ENCODE data around the gene BCL2L2. TPM values are rescaled to one million over a fixed set of nuclear protein-coding genes. Genes with fewer than 3 reads are reported as not detected.

The BCL2L2 gene
- total and polyA plus RNA-seq, 11 donors = 16.6 to 52.9 (median 36.7) TPM

DNA sequence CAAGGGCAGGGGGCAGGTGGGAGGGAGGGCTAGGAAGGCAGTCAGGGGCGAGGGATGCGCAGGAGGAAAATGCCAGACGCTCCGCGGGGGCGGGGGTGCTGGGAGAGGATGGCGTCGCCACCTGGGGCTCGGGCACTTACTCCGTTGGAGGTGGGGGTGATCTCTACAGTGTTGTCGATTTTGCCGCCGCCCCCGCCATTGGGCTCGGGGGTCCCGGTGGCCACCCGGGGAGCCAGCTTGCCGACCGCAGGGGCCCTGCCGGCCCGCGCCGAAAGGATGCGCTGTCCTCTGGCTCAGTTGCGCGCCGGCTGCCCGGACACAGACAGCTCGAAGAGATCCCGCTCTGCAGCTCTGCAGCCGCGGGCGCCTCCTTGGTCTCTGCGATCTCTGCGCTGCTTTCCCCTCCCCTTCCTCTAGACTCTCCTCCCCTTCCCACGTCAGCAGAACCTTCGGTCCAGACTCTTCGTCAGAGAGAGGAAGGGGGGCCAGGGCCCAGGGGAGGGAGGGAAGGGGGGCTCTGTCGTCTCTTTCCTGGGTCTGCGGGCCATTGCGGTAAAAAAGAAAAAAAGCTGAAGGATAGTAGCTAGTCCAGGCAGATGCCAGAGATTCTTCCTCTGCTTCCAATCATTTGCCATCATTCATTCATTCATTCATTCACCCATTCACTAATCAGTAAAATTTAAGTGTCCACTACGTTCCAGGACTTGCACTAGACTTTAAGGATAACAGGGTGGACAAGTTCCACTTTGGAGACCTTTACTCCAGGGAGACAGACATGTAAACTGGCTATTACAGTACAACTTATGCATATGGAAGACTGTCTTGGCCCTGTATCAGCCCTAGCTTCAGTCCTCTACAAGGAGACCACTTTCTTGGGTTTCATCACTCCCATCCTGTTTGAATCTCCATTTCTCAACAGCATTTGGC is 46.1 kb downstream of the BCL2L2 start, which contains the start of gene SLC22A17:
Gene SLC22A17, minus strand, starts transcription at position 382 of the 927 bp plus-strand sequence.
- DNase-seq (peak; percentile 81 to 85 (median 83)), ATAC-seq (peak; percentile 84 to 94 (median 90))
- Histone ChIP-seq H3K27me3 (peaks cover 0 to 27% (median 0%) of the 10 kb centered on the region in 9 donors), H3K9me3 (no peaks in the 10 kb centered on the region), H3K27ac (peak within 1 kb of the TSS in 9 of 12 donors; percentile 4 to 68 (median 42)), H3K4me3 (peak within 1 kb of the TSS; percentile 56 to 89 (median 69)), H3K36me3 (peaks cover 0 to 2% (median 0%) of the 10 kb centered on the region in 9 donors), H3K4me1 (peaks cover 4 to 17% (median 11%) of the 10 kb centered on the region in 12 donors)
- WGBS, 4 donors = 1% methylated on average over 10 to 42 of the region's 42 CpGs
- TF ChIP-seq POLR2A (IDR thresholded peaks at IDR 0.05) = peak in 1 of 2 donors; percentile 80
- TF ChIP-seq, protein P1, sequence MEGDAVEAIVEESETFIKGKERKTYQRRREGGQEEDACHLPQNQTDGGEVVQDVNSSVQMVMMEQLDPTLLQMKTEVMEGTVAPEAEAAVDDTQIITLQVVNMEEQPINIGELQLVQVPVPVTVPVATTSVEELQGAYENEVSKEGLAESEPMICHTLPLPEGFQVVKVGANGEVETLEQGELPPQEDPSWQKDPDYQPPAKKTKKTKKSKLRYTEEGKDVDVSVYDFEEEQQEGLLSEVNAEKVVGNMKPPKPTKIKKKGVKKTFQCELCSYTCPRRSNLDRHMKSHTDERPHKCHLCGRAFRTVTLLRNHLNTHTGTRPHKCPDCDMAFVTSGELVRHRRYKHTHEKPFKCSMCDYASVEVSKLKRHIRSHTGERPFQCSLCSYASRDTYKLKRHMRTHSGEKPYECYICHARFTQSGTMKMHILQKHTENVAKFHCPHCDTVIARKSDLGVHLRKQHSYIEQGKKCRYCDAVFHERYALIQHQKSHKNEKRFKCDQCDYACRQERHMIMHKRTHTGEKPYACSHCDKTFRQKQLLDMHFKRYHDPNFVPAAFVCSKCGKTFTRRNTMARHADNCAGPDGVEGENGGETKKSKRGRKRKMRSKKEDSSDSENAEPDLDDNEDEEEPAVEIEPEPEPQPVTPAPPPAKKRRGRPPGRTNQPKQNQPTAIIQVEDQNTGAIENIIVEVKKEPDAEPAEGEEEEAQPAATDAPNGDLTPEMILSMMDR (IDR thresholded peaks at IDR 0.05) = peak in 3 of 12 donors; percentile 8 to 36 (median 12)
- intact Hi-C loops (cut with DNase I) = no loop called here

DNA sequence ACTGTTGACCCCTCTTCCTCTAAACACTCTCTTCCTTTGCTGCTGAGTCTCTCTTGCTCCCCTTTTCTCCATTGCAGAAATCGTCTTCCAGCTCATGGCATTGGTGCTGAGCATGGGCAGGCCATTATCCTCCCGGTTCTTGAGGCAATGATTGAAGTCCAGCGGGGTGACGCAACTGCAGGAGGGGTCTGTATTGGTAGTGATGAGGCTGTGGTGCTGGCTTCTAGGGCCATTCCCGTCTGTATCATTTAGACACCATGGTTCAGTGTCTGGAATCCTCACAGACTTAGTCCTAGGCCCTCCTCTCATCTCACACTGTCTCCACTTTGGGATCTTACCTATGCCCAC is 46.8 kb downstream of the BCL2L2 start:
- Histone ChIP-seq H3K27me3 (peaks cover 0 to 27% (median 0%) of the 10 kb centered on the region in 9 donors), H3K36me3 (peaks cover 0 to 6% (median 0%) of the 10 kb centered on the region in 9 donors), H3K4me1 (peaks cover 4 to 21% (median 14%) of the 10 kb centered on the region in 12 donors), H3K9me3 (no peaks in the 10 kb centered on the region), H3K27ac (peak overlapping the region in 1 of 12 donors; percentile 65), H3K4me3 (no peak overlapping the region)
- WGBS, 4 donors = 76 to 85% (median 83%) methylated on average over 5 of the region's 5 CpGs
- intact Hi-C loops (cut with DNase I) = no loop called here
- ATAC-seq = no peak
- no peak for DNase-seq
- TF ChIP-seq, protein P1 (IDR thresholded peaks at IDR 0.05) = no peak

DNA sequence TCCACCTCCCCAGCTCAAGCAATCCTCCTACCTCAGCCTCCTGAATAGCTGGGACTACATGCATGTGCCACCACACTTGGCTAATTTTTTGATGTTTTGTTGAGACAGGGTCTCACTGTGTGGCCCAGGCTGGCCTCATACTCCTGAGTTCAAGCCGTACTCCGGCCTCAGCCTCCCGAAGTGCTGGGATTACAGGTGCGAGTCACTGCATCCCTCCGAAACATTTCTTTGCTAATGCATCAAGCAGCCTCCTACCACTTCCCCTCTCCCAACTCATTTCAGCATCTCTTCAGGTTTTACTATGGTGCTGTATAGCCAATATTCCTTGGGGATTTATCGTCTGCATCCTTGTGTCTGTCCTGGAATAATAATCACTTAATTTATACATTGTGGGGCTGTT is 48.4 kb downstream of the BCL2L2 start:
- DNase-seq (no peak), ATAC-seq (no peak)
- intact Hi-C loops (cut with DNase I) = no loop called here
- Histone ChIP-seq H3K4me3 (no peak overlapping the region), H3K27ac (no peak overlapping the region), H3K9me3 (no peaks in the 10 kb centered on the region), H3K36me3 (peaks cover 0 to 6% (median 0%) of the 10 kb centered on the region in 9 donors), H3K27me3 (peaks cover 0 to 27% (median 0%) of the 10 kb centered on the region in 9 donors), H3K4me1 (peaks cover 4 to 21% (median 14%) of the 10 kb centered on the region in 12 donors)
- 77 to 85% (median 82%) methylated on average over 6 of the region's 6 CpGs for WGBS, 4 donors
- no peak for TF ChIP-seq POLR2A (IDR thresholded peaks at IDR 0.05)
- TF ChIP-seq, protein P1 (IDR thresholded peaks at IDR 0.05) = no peak

DNA sequence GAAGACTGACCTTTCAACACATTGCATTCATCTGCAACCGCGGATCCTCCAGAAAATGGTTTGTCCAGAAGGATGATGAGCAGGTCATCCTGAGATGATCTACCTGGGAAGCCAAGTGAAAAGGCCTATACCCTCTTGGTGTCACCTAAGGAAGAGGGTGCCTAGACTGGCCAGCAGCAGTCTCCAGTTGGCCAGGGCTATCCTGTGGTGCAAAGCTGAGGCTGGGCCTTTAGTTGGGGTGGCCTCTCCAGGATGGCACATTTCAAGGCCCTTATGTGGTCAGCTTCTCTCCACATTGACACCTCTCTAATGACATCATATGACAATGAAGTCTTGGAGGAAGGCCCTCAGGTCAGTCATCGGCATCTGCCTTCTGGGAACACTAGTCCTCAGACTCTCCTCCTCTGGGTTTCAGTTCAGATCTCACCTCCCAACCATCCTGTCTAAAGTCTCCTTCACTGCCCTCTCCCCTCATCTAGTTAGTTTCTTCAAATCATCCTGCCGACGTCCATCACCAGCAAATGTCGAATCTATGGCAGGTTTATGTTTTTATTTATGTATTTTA is 49.3 kb downstream of the BCL2L2 start:
- 74 to 91% (median 88%) methylated on average over 6 of the region's 6 CpGs for WGBS, 4 donors
- intact Hi-C loops (cut with DNase I) = no loop called here
- peaks cover 0 to 21% (median 0%) of the 10 kb centered on the region in 9 donors for H3K27me3 ChIP-seq
- H3K27ac ChIP-seq = no peak overlapping the region
- no peak for TF ChIP-seq POLR2A (IDR thresholded peaks at IDR 0.05)
- TF ChIP-seq, protein P1 (IDR thresholded peaks at IDR 0.05) = no peak
- H3K4me1 ChIP-seq = peaks cover 4 to 22% (median 14%) of the 10 kb centered on the region in 12 donors
- no peak overlapping the region for H3K4me3 ChIP-seq
- H3K9me3 ChIP-seq = no peaks in the 10 kb centered on the region
- H3K36me3 ChIP-seq = peaks cover 0 to 8% (median 0%) of the 10 kb centered on the region in 9 donors
- ATAC-seq (no peak), DNase-seq (no peak)
